Breast epithelium (tissue), 3 donors: ENCODE results near the gene PDCD10.

Experiments used
- POLR2A ChIP-seq: fragments of 450-650 bp; IDR thresholded peaks from one replicate; pipeline ENCODE4 v1.6.1; 2016; ENCODE audit warnings: antibody characterized with exemption, mild to moderate bottlenecking, moderate library complexity
- TF ChIP-seq, protein P1 (sequence below), 3 donors: fragments of 450-650 bp; IDR thresholded peaks; one replicate each; pipeline ENCODE4 v1.5.1; 2016 to 2017; ENCODE audit warnings: antibody characterized with exemption in 3 of 3, mild to moderate bottlenecking in 3 of 3, moderate library complexity in 3 of 3

- TF ChIP-seq POLR2A = no peak
- TF ChIP-seq, protein P1, sequence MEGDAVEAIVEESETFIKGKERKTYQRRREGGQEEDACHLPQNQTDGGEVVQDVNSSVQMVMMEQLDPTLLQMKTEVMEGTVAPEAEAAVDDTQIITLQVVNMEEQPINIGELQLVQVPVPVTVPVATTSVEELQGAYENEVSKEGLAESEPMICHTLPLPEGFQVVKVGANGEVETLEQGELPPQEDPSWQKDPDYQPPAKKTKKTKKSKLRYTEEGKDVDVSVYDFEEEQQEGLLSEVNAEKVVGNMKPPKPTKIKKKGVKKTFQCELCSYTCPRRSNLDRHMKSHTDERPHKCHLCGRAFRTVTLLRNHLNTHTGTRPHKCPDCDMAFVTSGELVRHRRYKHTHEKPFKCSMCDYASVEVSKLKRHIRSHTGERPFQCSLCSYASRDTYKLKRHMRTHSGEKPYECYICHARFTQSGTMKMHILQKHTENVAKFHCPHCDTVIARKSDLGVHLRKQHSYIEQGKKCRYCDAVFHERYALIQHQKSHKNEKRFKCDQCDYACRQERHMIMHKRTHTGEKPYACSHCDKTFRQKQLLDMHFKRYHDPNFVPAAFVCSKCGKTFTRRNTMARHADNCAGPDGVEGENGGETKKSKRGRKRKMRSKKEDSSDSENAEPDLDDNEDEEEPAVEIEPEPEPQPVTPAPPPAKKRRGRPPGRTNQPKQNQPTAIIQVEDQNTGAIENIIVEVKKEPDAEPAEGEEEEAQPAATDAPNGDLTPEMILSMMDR (IDR thresholded peaks at IDR 0.05) = no peak
Observed at GRCh38 chr3:167783781-167784180, 49.1 kb upstream of the PDCD10 start.
